ENCODE measurements around the gene NEDD4L.

Gene NEDD4L

DNA sequence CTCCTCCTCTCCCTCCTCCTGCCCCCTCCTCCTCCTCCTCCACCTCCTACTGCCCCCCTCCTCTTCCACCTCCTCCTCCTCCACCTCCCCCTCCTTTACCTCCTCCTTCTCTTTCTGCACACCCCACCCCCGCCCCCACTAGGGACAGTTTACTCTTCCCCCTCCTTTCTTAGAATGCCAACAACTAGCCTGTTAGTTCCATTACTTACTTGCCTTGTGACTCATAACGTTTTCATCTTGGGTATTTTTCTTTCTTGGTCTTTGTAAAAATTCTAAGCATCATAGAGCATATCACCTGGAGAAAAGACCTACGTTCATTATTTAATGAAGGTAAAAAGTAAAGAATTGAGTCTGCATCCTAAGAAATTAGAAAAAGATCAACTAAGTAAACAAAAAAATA lies 165.3 kb downstream of the NEDD4L start:
- H3K27me3 ChIP-seq (ENCODE audit: insufficient read depth, low read length): no peaks in the 10 kb centered on the region
- no peak overlapping the region for H3K9ac ChIP-seq (ENCODE audit: low read depth, low read length)
- no peaks in the 10 kb centered on the region for H3K9me3 ChIP-seq (ENCODE audit: insufficient read depth, low read depth, low read length)
- no peak overlapping the region for H3K4me3 ChIP-seq (ENCODE audit: low read length)
- H3K27ac ChIP-seq (ENCODE audit: low read length): no peak overlapping the region
- 0 out of 2 replicates have a peak, but pooled peaks cover 5% of the 10 kb centered on the region for H3K36me3 ChIP-seq (ENCODE audit: insufficient read depth, low read depth, low read length)
- peaks cover 12% of the 10 kb centered on the region; the same call in 1 of the 2 replicates for H3K4me1 ChIP-seq (ENCODE audit: insufficient read depth, low read length)

DNA sequence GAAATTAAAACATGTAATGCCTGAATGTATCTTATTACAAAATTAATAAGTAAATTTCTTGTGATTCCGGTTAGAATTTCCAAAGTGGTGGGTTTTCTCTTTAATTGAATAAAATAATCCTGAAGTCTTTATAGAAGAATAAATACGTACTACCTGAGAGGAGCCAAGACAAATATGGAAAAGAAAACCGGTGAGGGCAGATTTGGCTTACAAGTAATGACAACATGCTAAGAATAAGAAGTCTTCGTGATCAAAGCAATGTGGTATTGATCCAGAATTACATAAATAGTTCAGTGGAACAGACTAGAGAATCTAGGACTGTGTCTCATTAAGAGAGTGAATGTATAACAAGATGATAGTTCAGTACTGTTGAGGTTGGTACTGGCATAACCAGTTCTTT lies 167.5 kb downstream of the NEDD4L start:
- Histone ChIP-seq H3K4me3 (ENCODE audit: low read length) (no peak overlapping the region), H3K27me3 (ENCODE audit: insufficient read depth, low read length) (no peaks in the 10 kb centered on the region), H3K9me3 (ENCODE audit: insufficient read depth, low read depth, low read length) (no peaks in the 10 kb centered on the region), H3K9ac (ENCODE audit: low read depth, low read length) (no peak overlapping the region), H3K27ac (ENCODE audit: low read length) (no peak overlapping the region), H3K4me1 (ENCODE audit: insufficient read depth, low read length) (peaks cover 26% of the 10 kb centered on the region; the same call in 1 of the 2 replicates), H3K36me3 (ENCODE audit: insufficient read depth, low read depth, low read length) (0 out of 2 replicates have a peak, but pooled peaks cover 2% of the 10 kb centered on the region)

DNA sequence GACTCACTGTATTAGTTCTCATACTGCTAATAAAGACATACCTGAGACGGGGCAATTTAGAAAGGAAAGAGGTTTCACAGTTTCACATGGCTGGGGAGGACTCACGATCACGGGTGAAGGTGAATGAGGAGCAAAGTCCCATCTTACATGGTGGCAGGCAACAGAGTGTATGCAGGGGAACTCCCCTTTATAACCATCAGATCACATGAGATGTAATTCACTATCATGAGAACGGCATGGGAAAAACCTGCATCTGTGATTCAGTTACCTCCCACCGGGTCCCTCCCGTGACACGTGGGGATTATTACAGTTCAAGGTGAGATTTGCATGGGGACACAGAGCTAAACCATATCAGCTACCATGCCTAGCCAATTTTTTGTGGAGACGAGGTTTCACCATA lies 168.2 kb downstream of the NEDD4L start:
- no peak overlapping the region for H3K9ac ChIP-seq (ENCODE audit: low read depth, low read length)
- H3K4me1 ChIP-seq (ENCODE audit: insufficient read depth, low read length): peaks cover 34% of the 10 kb centered on the region; the same call in 1 of the 2 replicates
- H3K27me3 ChIP-seq (ENCODE audit: insufficient read depth, low read length): no peaks in the 10 kb centered on the region
- H3K36me3 ChIP-seq (ENCODE audit: insufficient read depth, low read depth, low read length): no peaks in the 10 kb centered on the region
- no peak overlapping the region for H3K27ac ChIP-seq (ENCODE audit: low read length)
- H3K9me3 ChIP-seq (ENCODE audit: insufficient read depth, low read depth, low read length): no peaks in the 10 kb centered on the region
- H3K4me3 ChIP-seq (ENCODE audit: low read length): no peak overlapping the region

DNA sequence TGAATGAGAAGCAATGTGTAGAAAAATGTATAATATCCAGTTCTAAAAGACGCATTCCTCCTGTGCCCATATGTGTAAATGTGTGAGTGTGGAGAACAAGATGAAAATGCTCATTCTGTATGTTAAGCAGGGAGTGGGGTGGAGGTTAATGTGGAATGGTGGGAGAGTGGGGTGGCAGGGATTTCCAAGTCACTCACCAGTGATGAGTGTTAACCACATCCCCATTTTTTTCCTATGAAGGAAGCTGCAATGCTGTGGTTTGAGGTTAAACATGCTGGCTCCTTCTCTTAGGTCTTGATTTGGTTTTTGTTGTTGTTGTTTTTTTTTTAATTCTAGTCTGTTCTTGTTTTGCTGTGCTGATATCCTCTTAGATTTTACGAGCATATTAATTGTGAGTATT lies 169.4 kb downstream of the NEDD4L start:
- no peaks in the 10 kb centered on the region for H3K9me3 ChIP-seq (ENCODE audit: insufficient read depth, low read depth, low read length)
- no peak overlapping the region for H3K9ac ChIP-seq (ENCODE audit: low read depth, low read length)
- H3K27ac ChIP-seq (ENCODE audit: low read length): no peak overlapping the region
- H3K4me3 ChIP-seq (ENCODE audit: low read length): no peak overlapping the region
- H3K36me3 ChIP-seq (ENCODE audit: insufficient read depth, low read depth, low read length): no peaks in the 10 kb centered on the region
- H3K4me1 ChIP-seq (ENCODE audit: insufficient read depth, low read length): peaks cover 34% of the 10 kb centered on the region; the same call in 1 of the 2 replicates
- no peaks in the 10 kb centered on the region for H3K27me3 ChIP-seq (ENCODE audit: insufficient read depth, low read length)

DNA sequence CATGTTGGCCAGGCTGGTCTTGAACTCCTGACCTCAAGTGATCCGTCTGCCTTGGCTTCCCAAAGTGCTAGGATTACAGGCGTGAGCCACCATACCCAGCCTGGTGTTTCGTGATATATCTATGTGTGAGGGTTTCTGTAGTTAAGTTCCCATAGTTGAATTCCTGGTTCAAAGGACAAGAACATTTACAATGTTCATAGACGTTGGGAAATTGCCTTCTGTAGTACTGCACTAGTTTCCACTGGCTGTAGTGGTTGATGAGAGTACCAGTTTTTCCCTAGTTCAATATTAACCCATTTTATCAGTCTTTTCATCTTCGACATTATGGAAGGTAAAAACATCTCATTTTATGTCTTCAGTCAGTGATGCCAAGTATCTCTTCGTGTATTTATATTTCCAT lies 171.0 kb downstream of the NEDD4L start:
- Histone ChIP-seq H3K9ac (ENCODE audit: low read depth, low read length) (no peak overlapping the region), H3K27me3 (ENCODE audit: insufficient read depth, low read length) (no peaks in the 10 kb centered on the region), H3K4me3 (ENCODE audit: low read length) (no peak overlapping the region), H3K9me3 (ENCODE audit: insufficient read depth, low read depth, low read length) (no peaks in the 10 kb centered on the region), H3K36me3 (ENCODE audit: insufficient read depth, low read depth, low read length) (no peaks in the 10 kb centered on the region), H3K4me1 (ENCODE audit: insufficient read depth, low read length) (peaks cover 30% of the 10 kb centered on the region; the same call in 1 of the 2 replicates), H3K27ac (ENCODE audit: low read length) (peak overlapping the region; percentile 17)

DNA sequence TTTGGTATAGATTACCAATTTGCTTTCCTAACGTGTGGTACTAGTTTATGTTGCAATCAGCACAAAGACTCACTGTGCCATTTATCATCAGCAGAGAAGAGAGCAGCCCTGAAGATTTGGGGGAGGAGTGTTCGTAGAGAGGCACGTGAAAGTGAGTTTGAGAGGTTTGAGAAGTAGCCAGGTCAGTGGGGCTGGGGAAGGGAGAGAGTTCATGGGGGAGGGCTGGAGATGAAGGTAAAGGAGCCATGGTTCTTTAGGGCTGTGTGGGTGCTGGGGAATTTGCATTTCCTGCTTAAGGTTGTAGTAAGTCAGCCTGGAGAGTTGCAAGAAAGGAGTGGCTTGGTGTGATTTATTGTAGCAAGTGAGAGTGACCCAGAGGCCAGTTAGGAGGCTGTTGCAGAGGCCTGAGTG lies 172.1 kb downstream of the NEDD4L start:
- Histone ChIP-seq H3K4me3 (ENCODE audit: low read length) (peak overlapping the region; percentile 23), H3K27me3 (ENCODE audit: insufficient read depth, low read length) (no peaks in the 10 kb centered on the region), H3K27ac (ENCODE audit: low read length) (peak overlapping the region; percentile 26), H3K36me3 (ENCODE audit: insufficient read depth, low read depth, low read length) (no peaks in the 10 kb centered on the region), H3K9me3 (ENCODE audit: insufficient read depth, low read depth, low read length) (no peaks in the 10 kb centered on the region), H3K9ac (ENCODE audit: low read depth, low read length) (peak overlapping the region; percentile 28; the same call in 1 of the 2 replicates), H3K4me1 (ENCODE audit: insufficient read depth, low read length) (peaks cover 33% of the 10 kb centered on the region)

DNA sequence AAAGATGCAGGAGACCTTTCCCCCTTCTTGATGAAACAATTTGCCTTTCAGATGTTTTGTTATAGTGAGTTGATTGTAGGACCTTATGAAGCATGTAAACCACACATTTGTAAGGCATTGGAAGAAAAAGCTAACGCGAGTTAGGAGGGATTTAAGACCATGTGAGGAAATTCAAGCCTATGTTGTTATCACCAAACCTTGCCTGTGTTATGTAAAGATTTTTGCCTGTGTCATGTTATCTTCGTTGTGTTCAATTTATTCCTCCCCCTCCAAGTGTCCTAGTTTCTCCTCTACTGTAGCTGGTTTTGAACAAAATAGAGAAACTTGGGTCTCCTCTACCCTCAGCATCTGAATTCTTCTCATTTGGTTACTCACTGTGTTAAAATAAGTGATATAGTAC lies 173.0 kb downstream of the NEDD4L start:
- Histone ChIP-seq H3K27ac (ENCODE audit: low read length) (peak overlapping the region; percentile 26), H3K27me3 (ENCODE audit: insufficient read depth, low read length) (no peaks in the 10 kb centered on the region), H3K4me1 (ENCODE audit: insufficient read depth, low read length) (peaks cover 42% of the 10 kb centered on the region), H3K36me3 (ENCODE audit: insufficient read depth, low read depth, low read length) (no peaks in the 10 kb centered on the region), H3K9me3 (ENCODE audit: insufficient read depth, low read depth, low read length) (no peaks in the 10 kb centered on the region), H3K9ac (ENCODE audit: low read depth, low read length) (no peak overlapping the region), H3K4me3 (ENCODE audit: low read length) (no peak overlapping the region)

DNA sequence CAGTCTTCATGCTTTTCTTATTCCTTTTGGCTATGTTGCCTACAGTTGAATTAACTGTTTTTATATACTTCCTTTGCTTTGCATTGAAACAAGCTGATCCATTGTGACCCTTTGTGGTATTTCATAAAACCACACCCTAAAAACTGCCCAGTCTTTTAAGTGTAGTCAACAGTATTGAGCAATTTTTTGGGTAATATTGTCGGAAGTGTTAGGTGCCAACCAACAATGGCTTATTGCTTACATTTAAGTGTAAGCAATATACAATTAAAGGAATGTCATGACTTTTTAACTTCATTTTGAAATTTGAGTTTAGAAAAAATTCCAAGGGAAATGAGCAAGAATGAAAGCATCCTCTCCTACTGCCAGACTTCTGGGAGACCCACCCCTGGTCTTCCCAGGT lies 174.1 kb downstream of the NEDD4L start:
- no peaks in the 10 kb centered on the region for H3K9me3 ChIP-seq (ENCODE audit: insufficient read depth, low read depth, low read length)
- no peak overlapping the region for H3K9ac ChIP-seq (ENCODE audit: low read depth, low read length)
- no peak overlapping the region for H3K4me3 ChIP-seq (ENCODE audit: low read length)
- no peaks in the 10 kb centered on the region for H3K36me3 ChIP-seq (ENCODE audit: insufficient read depth, low read depth, low read length)
- no peaks in the 10 kb centered on the region for H3K27me3 ChIP-seq (ENCODE audit: insufficient read depth, low read length)
- no peak overlapping the region for H3K27ac ChIP-seq (ENCODE audit: low read length)
- peaks cover 53% of the 10 kb centered on the region for H3K4me1 ChIP-seq (ENCODE audit: insufficient read depth, low read length)

DNA sequence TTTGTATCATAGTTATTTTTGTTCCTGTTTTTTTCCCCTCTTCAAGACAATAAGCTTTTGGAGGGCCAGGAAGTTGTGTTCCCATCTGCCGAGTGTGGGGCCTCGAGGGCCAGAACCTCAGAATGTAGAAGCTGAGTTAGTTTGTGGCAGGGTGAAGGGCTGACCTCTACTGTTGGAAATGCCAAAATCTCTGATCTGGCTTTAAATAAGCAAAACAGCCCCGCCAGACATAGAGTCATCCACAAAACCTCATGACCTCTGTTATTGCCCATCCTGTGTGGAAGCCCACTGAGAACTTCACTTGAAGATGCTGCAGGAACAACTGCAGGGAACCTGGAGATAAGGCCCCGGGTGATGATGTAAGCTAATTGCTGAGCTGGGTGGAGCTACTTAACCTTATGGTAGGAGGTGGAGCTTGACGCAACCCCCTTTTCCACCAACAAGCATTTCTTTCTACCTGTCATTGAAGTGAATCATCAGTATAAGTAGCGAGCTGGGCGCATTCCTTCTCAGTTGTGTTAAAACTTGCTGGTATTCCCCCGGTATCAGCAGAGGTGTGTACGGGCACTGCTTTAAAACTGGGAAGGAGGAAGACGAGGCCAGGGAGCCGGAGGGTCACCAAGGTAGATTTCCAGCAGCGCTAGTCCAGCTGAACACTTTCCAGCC lies 177.2 kb downstream of the NEDD4L start:
- no peak overlapping the region for H3K9ac ChIP-seq (ENCODE audit: low read depth, low read length)
- no peaks in the 10 kb centered on the region for H3K36me3 ChIP-seq (ENCODE audit: insufficient read depth, low read depth, low read length)
- H3K27ac ChIP-seq (ENCODE audit: low read length): no peak overlapping the region
- H3K27me3 ChIP-seq (ENCODE audit: insufficient read depth, low read length): no peaks in the 10 kb centered on the region
- no peaks in the 10 kb centered on the region for H3K9me3 ChIP-seq (ENCODE audit: insufficient read depth, low read depth, low read length)
- H3K4me3 ChIP-seq (ENCODE audit: low read length): no peak overlapping the region; the same call in 1 of the 2 replicates
- peaks cover 60% of the 10 kb centered on the region for H3K4me1 ChIP-seq (ENCODE audit: insufficient read depth, low read length)

DNA sequence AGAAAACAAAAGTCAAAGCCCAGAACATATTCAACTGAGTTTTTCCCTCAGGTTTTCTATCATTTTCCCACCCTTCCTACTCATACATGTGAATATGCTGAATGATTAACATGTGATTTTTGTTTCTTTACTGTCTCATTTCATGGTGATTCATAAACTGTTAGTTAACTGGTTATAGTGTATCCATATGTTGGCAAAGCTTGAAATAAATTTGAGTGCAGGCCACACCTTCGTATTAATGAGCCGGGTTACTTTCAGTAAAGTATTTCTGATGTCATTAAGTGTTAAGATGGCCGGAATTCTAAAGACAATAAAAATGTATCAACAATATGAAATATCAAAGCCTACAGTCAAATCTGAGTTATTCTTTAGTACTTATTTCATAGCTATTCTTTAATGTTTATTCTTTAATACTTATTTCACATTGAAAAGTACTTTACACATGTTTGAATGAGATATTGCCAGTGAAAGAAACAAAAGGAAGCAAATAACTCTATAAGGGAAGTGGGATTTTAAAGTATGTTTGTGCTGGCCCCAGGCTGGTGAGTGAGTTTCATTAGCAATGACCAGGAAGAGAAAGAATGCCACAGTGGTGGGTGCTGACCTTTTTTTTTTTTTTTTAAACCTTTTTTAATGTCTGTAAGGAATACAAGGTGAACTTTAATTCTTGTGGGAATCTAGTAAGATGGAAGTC lies 178.6 kb downstream of the NEDD4L start:
- H3K27me3 ChIP-seq (ENCODE audit: insufficient read depth, low read length): no peaks in the 10 kb centered on the region
- no peak overlapping the region for H3K4me3 ChIP-seq (ENCODE audit: low read length)
- no peaks in the 10 kb centered on the region for H3K36me3 ChIP-seq (ENCODE audit: insufficient read depth, low read depth, low read length)
- H3K4me1 ChIP-seq (ENCODE audit: insufficient read depth, low read length): peaks cover 55% of the 10 kb centered on the region
- no peaks in the 10 kb centered on the region for H3K9me3 ChIP-seq (ENCODE audit: insufficient read depth, low read depth, low read length)
- no peak overlapping the region for H3K9ac ChIP-seq (ENCODE audit: low read depth, low read length)
- H3K27ac ChIP-seq (ENCODE audit: low read length): no peak overlapping the region

DNA sequence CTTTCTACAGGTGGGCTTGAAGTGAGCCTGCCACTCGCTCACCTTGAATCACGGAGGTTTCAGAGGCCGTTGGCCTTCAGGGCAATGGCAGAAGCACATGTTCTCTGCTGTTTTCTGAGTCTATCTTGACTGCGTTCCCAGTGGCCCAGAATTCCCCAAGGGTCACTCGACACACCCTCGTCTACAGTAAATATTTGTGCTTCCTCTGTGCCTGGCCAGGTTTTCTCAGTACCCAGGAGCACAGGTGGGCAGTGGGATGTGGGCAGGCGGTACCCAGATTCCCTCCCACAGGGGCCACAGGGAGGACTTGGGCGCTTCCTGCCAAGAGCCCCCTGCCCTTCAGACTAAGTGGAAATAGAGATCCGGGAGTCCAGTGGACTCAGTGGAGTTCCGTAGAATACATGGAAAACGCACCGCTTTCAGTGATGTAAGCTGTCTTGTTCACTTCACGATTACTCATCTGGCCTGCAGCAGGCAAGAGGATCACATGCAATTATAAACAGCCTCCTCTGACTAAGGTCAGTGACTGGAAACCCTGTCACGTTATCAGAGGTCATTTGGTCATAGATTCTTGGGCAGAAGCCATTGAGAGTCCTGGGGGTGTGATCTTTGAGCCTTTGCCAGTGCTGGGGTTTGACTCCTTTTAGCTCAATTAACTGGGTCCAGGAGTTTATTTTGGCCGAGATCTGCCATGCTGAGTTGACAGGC lies 179.8 kb downstream of the NEDD4L start:
- H3K4me1 ChIP-seq (ENCODE audit: insufficient read depth, low read length): peaks cover 68% of the 10 kb centered on the region

DNA sequence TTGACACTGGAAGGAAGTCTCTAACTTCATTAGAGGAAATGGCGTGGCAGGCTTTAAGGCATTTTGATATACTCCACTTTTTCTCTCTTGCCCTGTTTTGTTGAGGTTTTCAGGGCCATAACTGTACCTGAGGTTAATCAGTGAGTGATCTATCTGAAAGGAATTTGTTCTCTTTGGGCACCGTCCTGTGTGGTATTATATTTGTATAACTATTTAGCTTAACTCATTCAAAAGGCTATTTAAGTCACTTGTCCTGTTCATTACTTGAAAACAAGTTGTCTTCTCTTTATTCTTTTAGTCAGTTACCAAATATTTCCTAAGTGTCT lies 180.4 kb downstream of the NEDD4L start:
- Histone ChIP-seq H3K27me3 (ENCODE audit: insufficient read depth, low read length) (no peaks in the 10 kb centered on the region), H3K27ac (ENCODE audit: low read length) (no peak overlapping the region), H3K9ac (ENCODE audit: low read depth, low read length) (no peak overlapping the region), H3K9me3 (ENCODE audit: insufficient read depth, low read depth, low read length) (no peaks in the 10 kb centered on the region), H3K4me1 (ENCODE audit: insufficient read depth, low read length) (peaks cover 73% of the 10 kb centered on the region), H3K36me3 (ENCODE audit: insufficient read depth, low read depth, low read length) (no peaks in the 10 kb centered on the region), H3K4me3 (ENCODE audit: low read length) (no peak overlapping the region)

More for the DNA sequence above, 179.8 kb downstream of the NEDD4L start:
- Histone ChIP-seq H3K27ac (ENCODE audit: low read length) (no peak overlapping the region), H3K9ac (ENCODE audit: low read depth, low read length) (no peak overlapping the region), H3K27me3 (ENCODE audit: insufficient read depth, low read length) (no peaks in the 10 kb centered on the region), H3K9me3 (ENCODE audit: insufficient read depth, low read depth, low read length) (no peaks in the 10 kb centered on the region), H3K4me3 (ENCODE audit: low read length) (no peak overlapping the region), H3K36me3 (ENCODE audit: insufficient read depth, low read depth, low read length) (no peaks in the 10 kb centered on the region)
